K562 (cell line): ENCODE results near the gene SRM. TPM values are rescaled to one million over a fixed set of nuclear protein-coding genes. Genes with fewer than 3 reads are reported as not detected.

ENCODE experiments used
- ATAC-seq: fragments of 200-7000 bp; cut with Tn5 transposase; 3 replicates; pipeline ENCODE4 v1.9.1; 2020; ENCODE audit warnings: moderate library complexity
- BruUV-seq: library from RNA; stranded (reverse); fragments of 400-500 nt; replicated peaks from 2 replicates; lab custom pipeline; 2021; lab: Mats Ljungman, UMichigan
- CTCF ChIA-PET: fragments of 300-600 bp; formaldehyde crosslinking; extraction: SDS; loops from one replicate; lab custom pipeline; 2021; ENCODE audit warnings: low intra/inter-chr PET ratio; lab: Yijun Ruan, JAX
- POLR2A ChIA-PET: fragments of 300-600, 350-650 bp; sonication (Branson Sonifier 250); formaldehyde crosslinking; extraction: SDS; loops from one replicate; lab custom pipeline; 2021; ENCODE audit warnings: antibody characterized with exemption, inconsistent platforms; lab: Yijun Ruan, JAX
- DNase-seq, 4 experiments: peaks; one replicate each; pipeline versions ENCODE4 v3.0.0 to v3.0.0-alpha.2; 2011 to 2018; ENCODE audit warnings: low spot score in 3 of 4, mixed read lengths in 3 of 4; ENCODE audit errors: extremely low read depth in 1 of 4
- FAIRE-seq: peaks from 2 replicates; lab custom pipeline; 2011; peaks lifted over from hg19 to GRCh38; lab: Jason Lieb, UNC
- H2AFZ ChIP-seq: 2 replicates; pipeline ENCODE4 v1.6.0; 2011; ENCODE audit warnings: low read depth, low read length, control low read depth, inconsistent platforms
- H3K27ac ChIP-seq: fragments of 200-600 bp; 3 replicates; pipeline ENCODE4 v1.8.0; 2011; ENCODE audit warnings: low read depth, mild to moderate bottlenecking, control low read depth, inconsistent platforms, low read length, moderate library complexity, mixed read lengths; ENCODE audit errors: extremely low read depth
- H3K27me3 ChIP-seq, 2 experiments: fragments of 300-600 bp in 1 of 2; 2 replicates in 1 of 2; 3 replicates in 1 of 2; pipeline versions ENCODE4 v1.6.0 to v1.8.0; 2011; ENCODE audit warnings: inconsistent platforms in 2 of 2, low read length in 2 of 2, mild to moderate bottlenecking in 1 of 2, mixed read lengths in 1 of 2, moderate library complexity in 1 of 2; ENCODE audit not compliant: control insufficient read depth in 2 of 2, insufficient read depth in 2 of 2
- H3K36me3 ChIP-seq: fragments of 300-600 bp; 3 replicates; pipeline ENCODE4 v1.8.0; 2011; ENCODE audit warnings: mild to moderate bottlenecking, low read length, inconsistent platforms; ENCODE audit not compliant: control insufficient read depth, insufficient read depth
- H3K4me1 ChIP-seq, 2 experiments: fragments of 200-600 bp in 1 of 2; replicated peaks in 1 of 2; 2 replicates in 1 of 2; 3 replicates in 1 of 2; pipeline versions ENCODE4 v1.5.1 to v1.8.0; 2011; ENCODE audit warnings: inconsistent platforms in 2 of 2, low read length in 2 of 2, mild to moderate bottlenecking in 1 of 2, mixed read lengths in 1 of 2, moderate library complexity in 1 of 2; ENCODE audit not compliant: control insufficient read depth in 2 of 2, insufficient read depth in 2 of 2
- H3K4me2 ChIP-seq: 2 replicates; pipeline ENCODE4 v1.6.1; 2011; ENCODE audit warnings: low read length, control low read depth, inconsistent platforms, mixed read lengths; ENCODE audit not compliant: insufficient read depth
- H3K4me3 ChIP-seq: fragments of 200-600 bp; sonication (generic), shearing (Covaris generic); 2 replicates; pipeline ENCODE4 v1.5.1; 2016; ENCODE audit warnings: control low read depth, inconsistent platforms
- H3K79me2 ChIP-seq: fragments of 200-600 bp; 3 replicates; pipeline ENCODE4 v1.8.0; 2011; ENCODE audit warnings: low read length, inconsistent platforms; ENCODE audit not compliant: control insufficient read depth, insufficient read depth
- H3K9ac ChIP-seq, 2 experiments: 2 replicates each; pipeline versions ENCODE4 v1.6.0 to v1.6.1; 2011; ENCODE audit warnings: low read depth in 2 of 2, low read length in 2 of 2, control low read depth in 1 of 2, inconsistent platforms in 1 of 2, mild to moderate bottlenecking in 1 of 2, mixed read lengths in 1 of 2; ENCODE audit not compliant: insufficient read depth in 1 of 2
- H3K9me1 ChIP-seq: one replicate; pipeline ENCODE4 v1.6.0; 2011; ENCODE audit warnings: inconsistent platforms, mild to moderate bottlenecking, low read length, moderate library complexity; ENCODE audit not compliant: control insufficient read depth, insufficient read depth
- H3K9me3 ChIP-seq: replicated peaks from 2 replicates; pipeline ENCODE4 v1.5.1; 2011; ENCODE audit warnings: low read depth, low read length, inconsistent platforms; ENCODE audit not compliant: control insufficient read depth, insufficient read depth
- H4K20me1 ChIP-seq: replicated peaks from 2 replicates; pipeline ENCODE4 v1.6.1; 2011; ENCODE audit warnings: low read length, inconsistent platforms, mixed read lengths; ENCODE audit not compliant: control insufficient read depth, insufficient read depth
- FOXK2 ChIP-seq, 2 experiments: fragments of 450-650 bp; IDR thresholded peaks in 1 of 2; conservative IDR thresholded peaks in 1 of 2; 2 replicates each; pipeline ENCODE4 v1.6.1; 2016; ENCODE audit warnings: low read depth in 2 of 2, mild to moderate bottlenecking in 1 of 2
- GTF2E2 ChIP-seq: fragments of 200-800 bp; sonication (Bioruptor generic); IDR thresholded peaks from 2 replicates; pipeline ENCODE4 v1.6.1; 2016; ENCODE audit warnings: missing genetic modification characterization, missing compliant biosample characterization
- HLTF ChIP-seq: fragments of 450-650 bp; IDR thresholded peaks from 2 replicates; pipeline ENCODE4 v1.6.1; 2016
- MGA ChIP-seq: fragments of 450-650 bp; IDR thresholded peaks from 2 replicates; pipeline ENCODE4 v1.6.1; 2016; ENCODE audit warnings: mild to moderate bottlenecking, moderate library complexity
- RHOXF2B ChIP-seq: fragments of 250-450 bp; sonication (Bioruptor Pico); conservative IDR thresholded peaks from 2 replicates; pipeline ENCODE4 v1.5.1; 2021
- ZFP30 ChIP-seq: fragments of 250-450 bp; sonication (Bioruptor Pico); IDR thresholded peaks from 2 replicates; pipeline ENCODE4 v1.8.0; 2022; ENCODE audit warnings: moderate library complexity, mild to moderate bottlenecking, inconsistent platforms, borderline replicate concordance
- ZNF551 ChIP-seq: fragments of 250-450 bp; sonication (Bioruptor Pico); IDR thresholded peaks from 2 replicates; pipeline ENCODE4 v1.5.0; 2021; ENCODE audit warnings: mild to moderate bottlenecking, moderate library complexity
- WGBS: fragments of 100-300 bp; shearing (Covaris generic); methylation state at CpG from one replicate; pipeline ENCODE4 v1.1.6; 2016; ENCODE audit warnings: low coverage, mixed read lengths; ENCODE audit not compliant: insufficient coverage; ENCODE audit errors: missing lambda C conversion rate; 5-methylcytosine and 5-hydroxymethylcytosine counted together
- in situ Hi-C: fragments of 300-500 bp; cut with MboI; formaldehyde crosslinking; loops from 4 replicates; pipeline ENCODE4 v1.15.0; 2018; ENCODE audit warnings: inconsistent platforms, mixed read lengths
- intact Hi-C: fragments of 100-400 bp; cut with micrococcal nuclease; formaldehyde crosslinking; loops from 2 replicates; pipeline ENCODE4 v1.14.2; 2022
- polyA plus RNA-seq, 8 experiments: library from polyadenylated mRNA; depleted of rRNA in 4 of 8; stranded (reverse) in 5 of 8; unstranded in 3 of 8; fragments of >200 nt; fragmentation: Nextera tagmentation in 2 of 8; fragmentation: Illumina TruSeq in 1 of 8; extraction: Ambion mirVana in 2 of 8; extraction: Trizol in 1 of 8; gene quantifications; 2 replicates each; pipeline versions ENCODE4 v1.2.1 to v1.2.3, GENCODE V29; 2011 to 2014; ENCODE audit warnings: inconsistent platforms in 1 of 8, missing spikeins in 1 of 8
- total RNA-seq, 7 experiments: library from RNA; depleted of rRNA in 6 of 7; stranded (reverse); fragments of >200 nt in 6 of 7; fragmentation: Illumina TruSeq in 2 of 7; extraction: Trizol in 2 of 7; gene quantifications; 2 replicates each; pipeline versions ENCODE4 v1.2.1 to v1.2.3, GENCODE V29; 2011 to 2021; ENCODE audit warnings: low replicate concordance in 1 of 7

The SRM gene
- total and polyA plus RNA-seq, 9 of the 15 experiments (the other 6 are each of a cell fraction or from before 2014, with no cell fraction given) = 23.9 to 373 (median 82.5) TPM

- in situ Hi-C loops = no loop called here
- CTCF ChIA-PET = no interaction called here
- no peaks in the 10 kb centered on the region for H4K20me1 ChIP-seq
- intact Hi-C loops = no loop called here
- no peaks in the 10 kb centered on the region for H3K9me3 ChIP-seq
- H3K36me3 ChIP-seq = peaks cover 63% of the 10 kb centered on the region
- no peak overlapping the region for H3K4me3 ChIP-seq
- FAIRE-seq = no peak
- no peak for DNase-seq
- H3K27ac ChIP-seq = no peak overlapping the region
- no peaks in the 10 kb centered on the region for H3K79me2 ChIP-seq
- H3K9me1 ChIP-seq = no peaks in the 10 kb centered on the region
- no peaks in the 10 kb centered on the region for H3K4me1 ChIP-seq
- no peaks in the 10 kb centered on the region for H3K27me3 ChIP-seq
- H3K9ac ChIP-seq = no peak overlapping the region
- H3K4me2 ChIP-seq = no peak overlapping the region
- H2AFZ ChIP-seq = no peak overlapping the region
- POLR2A ChIA-PET = interaction anchor here (0.8 to 0.9 kb wide), 2 partner anchors 10 to 183 kb away, joined by 3 to 4 read pairs; no protein-coding TSS in a partner anchor
- 89% methylated on average over 1 of the region's 1 CpG for WGBS
- TF ChIP-seq HLTF = no peak
- TF ChIP-seq ZNF551 (CRISPR knock-in tag) = no peak
- TF ChIP-seq FOXK2 (conservative IDR thresholded peaks at IDR 0.05 in 1 of 2, IDR thresholded peaks at IDR 0.05 in 1 of 2; ENCODE audit: low read depth in 2 of 2) = no peak
- no peak for TF ChIP-seq ZFP30 (CRISPR knock-in tag)
- no peak for TF ChIP-seq MGA
- no peak for TF ChIP-seq RHOXF2B (CRISPR knock-in tag)
- TF ChIP-seq GTF2E2 = no peak
- TF ChIP-seq, all 486 proteins: peak for 0
- no peak for ATAC-seq
- no TSS peak for BruUV-seq
Measured at GRCh38 chr1:11026052-11026451, 33.8 kb downstream of the SRM start.
